ENCODE measurements around the gene MCEMP1. TPM values are rescaled to one million over a fixed set of nuclear protein-coding genes. Genes with fewer than 3 reads are reported as not detected.

The MCEMP1 gene
- total and polyA plus RNA-seq, 12 donors: 0.26 to 1.9 (median 0.53) TPM; not detected in 2

DNA sequence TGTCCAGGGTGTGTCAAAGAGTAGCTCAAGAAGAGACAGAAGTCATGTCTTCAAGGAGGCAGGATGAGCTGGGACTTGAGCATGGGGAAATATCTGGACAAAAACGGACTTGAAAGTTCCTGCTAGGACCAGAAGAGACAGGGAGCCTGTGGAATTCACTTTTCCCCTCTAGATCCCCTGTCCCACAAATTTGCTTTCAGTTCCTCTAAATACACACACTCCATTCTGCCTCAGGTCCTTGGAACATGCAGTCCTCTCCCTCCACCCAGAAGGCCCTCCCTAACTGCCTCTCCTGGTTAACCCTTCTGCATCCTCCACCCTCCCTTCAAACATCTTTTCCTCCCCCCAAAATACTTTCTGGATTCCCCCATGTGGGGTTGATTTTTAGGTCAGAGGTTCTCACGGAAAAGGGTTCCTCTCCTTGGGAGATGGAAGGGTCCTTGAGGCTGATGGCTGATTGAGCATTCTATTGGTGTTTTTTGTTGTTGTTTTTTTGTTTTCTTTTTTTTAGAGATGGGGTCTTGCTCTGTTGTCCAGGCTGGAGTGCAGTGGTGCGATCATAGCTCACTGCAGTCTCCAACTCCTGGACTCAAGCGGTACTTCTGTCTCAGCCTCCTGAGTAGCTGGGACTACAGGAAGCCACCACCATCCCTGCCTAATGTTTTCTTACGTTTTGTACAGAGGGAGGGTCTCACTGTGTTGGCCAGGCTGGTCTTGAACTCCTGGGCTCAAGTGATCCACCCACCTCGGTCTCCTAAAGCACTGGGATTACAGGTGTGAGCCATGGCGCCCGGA lies 14.9 kb upstream of the MCEMP1 start:
- Histone ChIP-seq H3K27ac (no peak overlapping the region), H3K27me3 (no peaks in the 10 kb centered on the region), H3K4me3 (no peak overlapping the region), H3K9me3 (replicated peaks in 1 of 3) (no peaks in the 10 kb centered on the region), H3K4me1 (replicated peaks in 1 of 2) (no peaks in the 10 kb centered on the region), H3K36me3 (replicated peaks in 1 of 2) (no peaks in the 10 kb centered on the region)
- intact Hi-C loops (cut with DNase I): no loop called here
- TF ChIP-seq, protein P1, sequence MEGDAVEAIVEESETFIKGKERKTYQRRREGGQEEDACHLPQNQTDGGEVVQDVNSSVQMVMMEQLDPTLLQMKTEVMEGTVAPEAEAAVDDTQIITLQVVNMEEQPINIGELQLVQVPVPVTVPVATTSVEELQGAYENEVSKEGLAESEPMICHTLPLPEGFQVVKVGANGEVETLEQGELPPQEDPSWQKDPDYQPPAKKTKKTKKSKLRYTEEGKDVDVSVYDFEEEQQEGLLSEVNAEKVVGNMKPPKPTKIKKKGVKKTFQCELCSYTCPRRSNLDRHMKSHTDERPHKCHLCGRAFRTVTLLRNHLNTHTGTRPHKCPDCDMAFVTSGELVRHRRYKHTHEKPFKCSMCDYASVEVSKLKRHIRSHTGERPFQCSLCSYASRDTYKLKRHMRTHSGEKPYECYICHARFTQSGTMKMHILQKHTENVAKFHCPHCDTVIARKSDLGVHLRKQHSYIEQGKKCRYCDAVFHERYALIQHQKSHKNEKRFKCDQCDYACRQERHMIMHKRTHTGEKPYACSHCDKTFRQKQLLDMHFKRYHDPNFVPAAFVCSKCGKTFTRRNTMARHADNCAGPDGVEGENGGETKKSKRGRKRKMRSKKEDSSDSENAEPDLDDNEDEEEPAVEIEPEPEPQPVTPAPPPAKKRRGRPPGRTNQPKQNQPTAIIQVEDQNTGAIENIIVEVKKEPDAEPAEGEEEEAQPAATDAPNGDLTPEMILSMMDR (IDR thresholded peaks at IDR 0.05): no peak
- no peak for TF ChIP-seq POLR2A (IDR thresholded peaks at IDR 0.05)
- 64 to 74% (median 69%) methylated on average over 8 of the region's 8 CpGs for WGBS, 4 donors
- DNase-seq: no peak

DNA sequence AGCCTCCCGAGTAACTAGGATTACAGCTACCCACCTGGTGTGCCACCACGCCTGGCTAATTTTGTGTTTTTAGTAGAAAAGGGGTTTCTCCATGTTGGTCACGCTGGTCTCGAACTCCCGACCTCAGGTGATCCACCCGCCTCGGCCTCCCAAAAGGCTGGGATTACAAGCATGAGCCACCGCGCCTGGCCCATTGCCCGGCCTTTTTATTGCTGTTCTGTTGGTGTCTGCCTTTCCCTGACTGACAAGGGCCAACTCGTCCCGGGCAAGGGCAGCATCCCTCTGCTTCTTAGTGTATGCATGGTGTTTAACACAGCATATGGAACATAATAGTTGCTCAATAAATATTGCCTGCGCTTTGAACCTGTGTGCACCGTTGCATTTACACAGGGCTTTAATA lies 14.2 kb upstream of the MCEMP1 start:
- Histone ChIP-seq H3K27me3 (no peaks in the 10 kb centered on the region), H3K4me1 (replicated peaks in 1 of 2) (no peaks in the 10 kb centered on the region), H3K36me3 (replicated peaks in 1 of 2) (no peaks in the 10 kb centered on the region), H3K27ac (no peak overlapping the region), H3K4me3 (no peak overlapping the region), H3K9me3 (replicated peaks in 1 of 3) (no peaks in the 10 kb centered on the region)
- DNase-seq: no peak
- WGBS, 4 donors: 79 to 87% (median 82%) methylated on average over 12 to 14 of the region's 14 CpGs
- intact Hi-C loops (cut with DNase I): no loop called here
- TF ChIP-seq, protein P1 (IDR thresholded peaks at IDR 0.05): no peak
- TF ChIP-seq POLR2A (IDR thresholded peaks at IDR 0.05): no peak

GRCh38 chr19:7663706-7664105 lies 13.2 kb upstream of the MCEMP1 start:
- Histone ChIP-seq H3K4me3 (no peak overlapping the region), H3K36me3 (replicated peaks in 1 of 2) (no peaks in the 10 kb centered on the region), H3K4me1 (replicated peaks in 1 of 2) (no peaks in the 10 kb centered on the region), H3K27me3 (no peaks in the 10 kb centered on the region), H3K27ac (no peak overlapping the region), H3K9me3 (replicated peaks in 1 of 3) (no peaks in the 10 kb centered on the region)
- WGBS, 4 donors: 71 to 80% (median 79%) methylated on average over 7 of the region's 7 CpGs
- no peak for DNase-seq
- intact Hi-C loops (cut with DNase I): no loop called here
- no peak for TF ChIP-seq POLR2A (IDR thresholded peaks at IDR 0.05)
- TF ChIP-seq, protein P1 (IDR thresholded peaks at IDR 0.05): no peak

DNA sequence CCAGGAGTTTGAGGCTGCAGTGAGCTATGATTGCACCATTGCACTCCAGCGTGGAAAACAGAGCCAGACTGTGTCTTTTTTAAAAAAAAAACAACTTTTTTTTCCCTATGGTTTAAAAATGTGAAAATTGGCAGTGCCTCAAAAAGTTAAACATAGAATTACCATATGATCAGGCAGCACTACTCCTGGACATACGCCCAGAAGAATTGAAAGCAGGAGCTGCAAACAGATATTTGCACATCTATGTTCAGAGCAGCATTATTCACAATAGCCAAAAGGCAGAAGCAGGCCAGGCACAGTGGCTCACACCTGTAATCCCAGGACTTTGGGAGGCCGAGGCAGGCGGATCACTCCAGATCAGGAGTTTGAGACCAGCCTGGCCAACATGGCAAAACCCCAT lies 11.8 kb upstream of the MCEMP1 start:
- no peak for TF ChIP-seq POLR2A (IDR thresholded peaks at IDR 0.05)
- TF ChIP-seq, protein P1 (IDR thresholded peaks at IDR 0.05): no peak
- Histone ChIP-seq H3K36me3 (replicated peaks in 1 of 2) (no peaks in the 10 kb centered on the region), H3K4me1 (replicated peaks in 1 of 2) (no peaks in the 10 kb centered on the region), H3K27me3 (peaks cover 4% of the 10 kb centered on the region), H3K4me3 (no peak overlapping the region), H3K27ac (no peak overlapping the region), H3K9me3 (replicated peaks in 1 of 3) (no peaks in the 10 kb centered on the region)
- DNase-seq: no peak
- intact Hi-C loops (cut with DNase I): no loop called here
- 62 to 75% (median 67%) methylated on average over 4 of the region's 4 CpGs for WGBS, 4 donors

All from adrenal gland (tissue), 12 donors.